HEK293T (cell line): ENCODE results near the gene NETO1.

Source experiments
- ELF4 ChIP-seq: fragments of 450-650 bp; IDR thresholded peaks from 2 replicates; pipeline ENCODE4 v1.6.1; 2017; ENCODE audit warnings: antibody characterized with exemption
- FOXA1 ChIP-seq: fragments of 450-650 bp; IDR thresholded peaks from 2 replicates; pipeline ENCODE4 v1.6.1; 2016; ENCODE audit warnings: mild to moderate bottlenecking
- FOXK2 ChIP-seq: fragments of 450-650 bp; IDR thresholded peaks from 2 replicates; pipeline ENCODE4 v1.6.1; 2016; ENCODE audit warnings: mild to moderate bottlenecking
- FOXM1 ChIP-seq: fragments of 450-650 bp; IDR thresholded peaks from 2 replicates; pipeline ENCODE4 v1.6.1; 2017; ENCODE audit warnings: mild to moderate bottlenecking, borderline replicate concordance
- HDGF ChIP-seq: fragments of 450-650 bp; IDR thresholded peaks from 2 replicates; pipeline ENCODE4 v1.6.1; 2017; ENCODE audit warnings: antibody characterized with exemption, borderline replicate concordance
- L3MBTL2 ChIP-seq: fragments of 450-650 bp; conservative IDR thresholded peaks from 2 replicates; pipeline ENCODE4 v1.6.1; 2016; ENCODE audit warnings: mild to moderate bottlenecking
- NFRKB ChIP-seq: fragments of 450-650 bp; IDR thresholded peaks from 2 replicates; pipeline ENCODE4 v1.6.1; 2016; ENCODE audit warnings: mild to moderate bottlenecking, moderate library complexity
- PKNOX1 ChIP-seq: fragments of 450-650 bp; IDR thresholded peaks from 2 replicates; pipeline ENCODE4 v1.6.1; 2016
- SP1 ChIP-seq: fragments of 450-650 bp; IDR thresholded peaks from 2 replicates; pipeline ENCODE4 v1.6.1; 2017
- SUZ12 ChIP-seq: fragments of 450-650 bp; IDR thresholded peaks from 2 replicates; pipeline ENCODE4 v1.6.1; 2016; ENCODE audit warnings: mild to moderate bottlenecking
- TARDBP ChIP-seq: fragments of 450-650 bp; IDR thresholded peaks from 2 replicates; pipeline ENCODE4 v1.6.1; 2016
- ZNF384 ChIP-seq: fragments of 450-650 bp; IDR thresholded peaks from 2 replicates; pipeline ENCODE4 v1.6.1; 2016

GRCh38 chr18:72848503-72849237 lies 19.1 kb downstream of the NETO1 start:
- TF ChIP-seq FOXM1 (no peak), L3MBTL2 (no peak), SUZ12 (no peak), SP1 (no peak), NFRKB (no peak), PKNOX1 (no peak), HDGF (no peak), FOXK2 (no peak), ELF4 (no peak), FOXA1 (no peak), ZNF384 (no peak), TARDBP (no peak)
